A673 (cell line): Measurements from ENCODE around the gene SCARB1. TPM values are rescaled to one million over a fixed set of nuclear protein-coding genes. Genes with fewer than 3 reads are reported as not detected.

Experiments
- BruUV-seq: library from RNA; stranded (reverse); fragments of 400-500 nt; replicated peaks from 2 replicates; lab custom pipeline; 2021; lab: Mats Ljungman, UMichigan
- CTCF ChIA-PET: fragments of 300-600 bp; sonication (Branson Sonifier 250); formaldehyde crosslinking; loops from one replicate; lab custom pipeline; 2022; ENCODE audit warnings: antibody characterized with exemption; lab: Charles Lee
- POLR2A ChIA-PET: fragments of 300-600 bp; sonication (Branson Sonifier 250); formaldehyde crosslinking; loops from one replicate; lab custom pipeline; 2022; ENCODE audit warnings: antibody characterized with exemption; ENCODE audit not compliant: low non-redundant PET; lab: Charles Lee
- DNase-seq: peaks from one replicate; pipeline ENCODE4 v3.0.0-alpha.2; 2015; ENCODE audit warnings: low spot score
- H3K27ac ChIP-seq: fragments of 200-600 bp; sonication (generic); 2 replicates; pipeline ENCODE4 v1.5.1; 2016; ENCODE audit warnings: mixed run types, low read depth, mild to moderate bottlenecking, mixed read lengths, antibody characterized with exemption, low read length; ENCODE audit not compliant: poor library complexity, severe bottlenecking
- H3K27me3 ChIP-seq: fragments of 200-600 bp; sonication (generic); replicated peaks from 2 replicates; pipeline ENCODE4 v1.6.1; 2017; ENCODE audit warnings: mixed run types, low read depth, mild to moderate bottlenecking, mixed read lengths, antibody characterized with exemption, low read length; ENCODE audit not compliant: insufficient read depth, poor library complexity
- H3K36me3 ChIP-seq: fragments of 200-600 bp; sonication (generic); 2 replicates; pipeline ENCODE4 v1.6.1; 2016; ENCODE audit warnings: mixed run types, mild to moderate bottlenecking, mixed read lengths, antibody characterized with exemption, low read length; ENCODE audit not compliant: insufficient read depth, poor library complexity, severe bottlenecking
- H3K4me1 ChIP-seq: fragments of 200-600 bp; sonication (generic); 2 replicates; pipeline ENCODE4 v1.6.1; 2017; ENCODE audit warnings: mixed run types, mild to moderate bottlenecking, mixed read lengths, antibody characterized with exemption, low read length; ENCODE audit not compliant: insufficient read depth, poor library complexity, severe bottlenecking
- H3K4me3 ChIP-seq: fragments of 200-600 bp; sonication (generic); 2 replicates; pipeline ENCODE4 v1.5.1; 2016; ENCODE audit warnings: low read depth, mixed run types, mild to moderate bottlenecking, mixed read lengths, low read length; ENCODE audit not compliant: poor library complexity, severe bottlenecking
- H3K9me3 ChIP-seq: fragments of 200-600 bp; sonication (generic); 2 replicates; pipeline ENCODE4 v1.6.1; 2016; ENCODE audit warnings: mixed run types, low read depth, mild to moderate bottlenecking, mixed read lengths, antibody characterized with exemption, low read length; ENCODE audit not compliant: poor library complexity, severe bottlenecking
- EZH2 ChIP-seq: fragments of 200-600 bp; sonication (generic); IDR thresholded peaks from 2 replicates; pipeline ENCODE4 v1.6.1; 2017; ENCODE audit warnings: borderline replicate concordance, low read depth, mild to moderate bottlenecking, mixed read lengths, antibody characterized with exemption, low read length; ENCODE audit not compliant: poor library complexity, severe bottlenecking
- intact Hi-C: fragments of 100-400 bp; cut with micrococcal nuclease; formaldehyde crosslinking; loops from one replicate; pipeline ENCODE4 v1.10.0; 2022; ENCODE audit not compliant: unreplicated experiment
- total RNA-seq: library from RNA; stranded (reverse); gene quantifications from 2 replicates; pipeline ENCODE4 v1.2.3, GENCODE V29; 2021
- TF ChIP-seq, protein P1 (sequence below): fragments of 300-800, 200-600 bp; sonication (generic); conservative IDR thresholded peaks from 2 replicates; pipeline ENCODE4 v1.5.1; 2017; ENCODE audit warnings: low read depth, mild to moderate bottlenecking, antibody characterized with exemption, low read length, moderate library complexity, mixed read lengths

Gene SCARB1
- total RNA-seq, 1 experiment from 2014 or later, result 74.6 TPM

DNA sequence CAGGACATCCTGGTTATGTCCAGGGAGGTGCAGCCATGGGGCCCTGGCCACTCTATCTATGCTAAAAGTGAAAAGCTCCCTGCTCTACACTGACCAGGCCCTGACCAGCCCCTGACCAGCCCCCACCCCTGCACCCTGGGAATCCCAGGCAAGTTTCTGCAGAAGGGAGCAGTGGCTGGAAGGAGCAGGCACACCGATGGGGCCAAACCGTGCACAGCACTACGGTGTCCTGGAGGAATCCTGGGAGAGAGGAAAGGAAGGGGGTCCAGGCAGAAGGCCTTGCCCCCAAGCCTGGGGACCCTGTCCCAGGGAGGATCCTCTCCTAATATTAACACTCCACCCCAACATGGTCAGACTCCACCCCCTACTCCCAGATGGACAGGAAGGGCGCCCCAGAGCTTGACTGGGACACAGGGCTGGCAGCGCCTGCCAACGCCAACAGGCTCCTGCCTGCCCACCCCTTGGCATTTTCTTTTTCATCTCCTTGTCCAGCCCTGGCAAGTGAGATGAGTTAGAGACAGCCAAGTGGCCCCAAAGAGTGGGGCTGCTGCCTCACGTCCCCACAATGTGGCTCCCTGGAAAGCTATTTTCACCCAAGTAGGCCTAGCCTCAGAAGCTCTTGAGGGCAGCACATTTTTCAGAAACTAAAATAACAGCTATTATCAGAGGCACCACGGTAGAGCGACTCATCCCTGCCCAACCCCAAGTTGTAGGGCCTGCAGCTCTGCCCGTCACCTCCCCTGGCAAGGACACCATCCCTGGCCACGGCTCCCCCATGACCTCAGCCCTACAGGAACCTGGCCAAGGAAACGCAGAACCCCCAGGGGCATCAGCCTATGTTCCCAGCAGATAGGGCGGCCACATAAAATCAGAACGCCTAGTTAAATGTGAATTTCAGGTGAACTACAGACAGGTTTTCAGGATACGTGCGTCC is 82.6 kb downstream of the SCARB1 start:
- POLR2A ChIA-PET, result no interaction called here
- Histone ChIP-seq H3K9me3 (no peaks in the 10 kb centered on the region), H3K27ac (no peak overlapping the region), H3K36me3 (peaks cover 12% of the 10 kb centered on the region), H3K4me3 (no peak overlapping the region), H3K4me1 (no peaks in the 10 kb centered on the region), H3K27me3 (no peaks in the 10 kb centered on the region)
- DNase-seq, result no peak
- CTCF ChIA-PET, result no interaction called here
- intact Hi-C loops, result no loop called here
- TF ChIP-seq, protein P1, sequence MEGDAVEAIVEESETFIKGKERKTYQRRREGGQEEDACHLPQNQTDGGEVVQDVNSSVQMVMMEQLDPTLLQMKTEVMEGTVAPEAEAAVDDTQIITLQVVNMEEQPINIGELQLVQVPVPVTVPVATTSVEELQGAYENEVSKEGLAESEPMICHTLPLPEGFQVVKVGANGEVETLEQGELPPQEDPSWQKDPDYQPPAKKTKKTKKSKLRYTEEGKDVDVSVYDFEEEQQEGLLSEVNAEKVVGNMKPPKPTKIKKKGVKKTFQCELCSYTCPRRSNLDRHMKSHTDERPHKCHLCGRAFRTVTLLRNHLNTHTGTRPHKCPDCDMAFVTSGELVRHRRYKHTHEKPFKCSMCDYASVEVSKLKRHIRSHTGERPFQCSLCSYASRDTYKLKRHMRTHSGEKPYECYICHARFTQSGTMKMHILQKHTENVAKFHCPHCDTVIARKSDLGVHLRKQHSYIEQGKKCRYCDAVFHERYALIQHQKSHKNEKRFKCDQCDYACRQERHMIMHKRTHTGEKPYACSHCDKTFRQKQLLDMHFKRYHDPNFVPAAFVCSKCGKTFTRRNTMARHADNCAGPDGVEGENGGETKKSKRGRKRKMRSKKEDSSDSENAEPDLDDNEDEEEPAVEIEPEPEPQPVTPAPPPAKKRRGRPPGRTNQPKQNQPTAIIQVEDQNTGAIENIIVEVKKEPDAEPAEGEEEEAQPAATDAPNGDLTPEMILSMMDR, result no peak
- TF ChIP-seq EZH2, result no peak
- no TSS peak for BruUV-seq

DNA sequence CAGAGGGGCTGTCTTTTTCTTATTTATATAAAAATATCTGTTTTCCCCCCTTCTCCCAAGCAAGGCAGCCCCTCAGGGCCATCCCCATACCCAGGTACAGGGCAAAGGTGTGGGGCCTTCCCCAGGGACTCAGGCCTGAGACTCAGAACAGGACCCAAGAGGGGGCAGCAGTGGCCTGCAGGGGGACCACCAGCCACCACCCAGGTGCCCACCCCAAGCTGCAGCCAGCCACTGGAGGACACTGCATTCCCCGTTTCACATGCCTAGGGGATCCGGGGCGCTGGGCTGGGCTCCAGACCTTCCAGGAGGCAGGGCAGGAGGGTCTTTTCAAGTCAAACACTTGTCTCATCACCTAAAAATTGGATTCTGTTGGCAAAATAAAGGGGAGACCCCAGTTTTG is 83.3 kb downstream of the SCARB1 start:
- no peak for TF ChIP-seq EZH2
- POLR2A ChIA-PET, result no interaction called here
- Histone ChIP-seq H3K4me1 (peaks cover 7% of the 10 kb centered on the region), H3K4me3 (no peak overlapping the region), H3K27ac (no peak overlapping the region), H3K27me3 (no peaks in the 10 kb centered on the region), H3K9me3 (no peaks in the 10 kb centered on the region), H3K36me3 (peaks cover 8% of the 10 kb centered on the region)
- intact Hi-C loops, result no loop called here
- no TSS peak for BruUV-seq
- DNase-seq, result no peak
- CTCF ChIA-PET, result no interaction called here

DNA sequence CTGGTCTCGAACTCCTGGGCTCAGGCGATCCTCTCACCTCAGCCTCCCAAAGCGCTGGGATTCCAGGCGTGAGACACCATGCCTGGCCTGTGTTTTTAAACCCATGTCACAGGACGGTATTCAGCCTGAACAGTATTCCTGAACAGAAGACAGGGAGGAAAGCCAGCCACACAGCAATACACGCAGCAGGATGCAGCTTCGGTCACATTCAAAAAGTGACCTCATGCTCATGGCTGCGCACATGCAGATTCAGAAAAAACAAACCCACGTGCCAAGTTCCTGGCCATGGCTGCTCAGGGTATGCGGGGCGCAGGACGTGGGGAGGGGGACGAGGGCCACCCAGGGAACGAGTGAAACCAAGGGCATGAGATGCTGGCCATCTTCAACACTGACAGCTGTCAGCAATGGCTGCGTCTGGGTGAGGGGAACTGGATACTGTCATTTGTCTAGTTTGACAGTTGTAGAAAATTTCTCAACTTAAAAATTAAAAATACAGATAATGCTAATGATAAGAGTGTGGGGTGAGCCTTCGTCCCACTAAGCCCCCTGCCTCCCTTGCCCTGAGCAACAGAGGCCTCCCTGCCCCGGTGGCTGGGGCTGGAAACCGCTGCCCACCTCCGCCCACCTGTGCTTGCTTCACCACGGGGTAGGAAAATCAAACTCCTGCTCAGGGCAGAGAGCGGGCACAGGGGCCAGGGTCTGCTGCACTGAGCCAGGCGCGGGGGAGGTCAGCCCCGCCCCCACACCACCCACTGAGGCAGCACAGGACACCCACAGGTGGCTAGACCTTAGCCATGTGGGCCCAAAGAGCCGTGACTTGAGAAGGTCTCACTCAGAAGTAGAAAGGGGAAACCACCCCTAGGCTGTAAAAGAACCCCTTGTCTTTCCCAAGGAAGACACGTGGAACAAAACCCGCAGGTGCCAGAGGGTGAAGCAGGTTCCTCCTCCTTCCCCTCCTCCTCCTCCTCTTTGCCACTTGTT is 84.2 kb downstream of the SCARB1 start:
- Histone ChIP-seq H3K9me3 (no peaks in the 10 kb centered on the region), H3K36me3 (peaks cover 8% of the 10 kb centered on the region), H3K27me3 (no peaks in the 10 kb centered on the region), H3K4me3 (no peak overlapping the region), H3K4me1 (peaks cover 13% of the 10 kb centered on the region), H3K27ac (no peak overlapping the region)
- no peak for DNase-seq
- POLR2A ChIA-PET, result no interaction called here
- BruUV-seq, result no TSS peak
- CTCF ChIA-PET, result no interaction called here
- TF ChIP-seq EZH2, result no peak
- TF ChIP-seq, protein P1, result no peak
- intact Hi-C loops, result loop anchor here (10.0 kb wide), 1 partner anchor 975 kb away; no protein-coding TSS in a partner anchor
